HG03439 (cell line): ENCODE results near the gene KLF7.

ENCODE experiments used
- ATAC-seq: cut with Tn5 transposase; IDR thresholded peaks from one replicate; pipeline ENCODE4 v1.9.1; 2021; ENCODE audit warnings: mild to moderate bottlenecking, moderate library complexity; ENCODE audit not compliant: unreplicated experiment

The KLF7 gene

GRCh38 chr2:207129821-207130220 lies 35.9 kb downstream of the KLF7 start:
- no peak for ATAC-seq

- no peak for ATAC-seq
These were observed 36.9 kb downstream of the KLF7 start for GRCh38 chr2:207128867-207129266.

- ATAC-seq = no peak
These were observed 38.9 kb downstream of the KLF7 start for GRCh38 chr2:207126724-207127308.

- ATAC-seq = no peak
These were observed 41.9 kb downstream of the KLF7 start for GRCh38 chr2:207123776-207124391.

GRCh38 chr2:207123335-207123744 lies 42.4 kb downstream of the KLF7 start:
- ATAC-seq = no peak

GRCh38 chr2:207122651-207123334 lies 43.0 kb downstream of the KLF7 start:
- no peak for ATAC-seq

- ATAC-seq = no peak
These were observed 44.0 kb downstream of the KLF7 start for GRCh38 chr2:207121784-207122183.

- ATAC-seq = no peak
These were observed 46.7 kb downstream of the KLF7 start for GRCh38 chr2:207119048-207119447.

- no peak for ATAC-seq
These were observed 48.1 kb downstream of the KLF7 start for GRCh38 chr2:207117668-207118067.

GRCh38 chr2:207115715-207116364 lies 49.9 kb downstream of the KLF7 start:
- ATAC-seq = no peak

- no peak for ATAC-seq
These were observed 52.3 kb downstream of the KLF7 start for GRCh38 chr2:207113414-207113813.

GRCh38 chr2:207112785-207113184 lies 53.0 kb downstream of the KLF7 start:
- ATAC-seq = no peak

- ATAC-seq = no peak
These were observed 53.4 kb downstream of the KLF7 start for GRCh38 chr2:207112383-207112782.

- ATAC-seq = no peak
These were observed 54.0 kb downstream of the KLF7 start for GRCh38 chr2:207111757-207112156.

GRCh38 chr2:207110715-207111114 lies 55.0 kb downstream of the KLF7 start:
- ATAC-seq = no peak

GRCh38 chr2:207110310-207110709 lies 55.4 kb downstream of the KLF7 start:
- no peak for ATAC-seq

- no peak for ATAC-seq
These were observed 56.0 kb downstream of the KLF7 start for GRCh38 chr2:207109768-207110167.

- ATAC-seq = no peak
These were observed 57.3 kb downstream of the KLF7 start for GRCh38 chr2:207108440-207108839.

GRCh38 chr2:207107551-207107950 lies 58.2 kb downstream of the KLF7 start:
- ATAC-seq = no peak

GRCh38 chr2:207107131-207107530 lies 58.6 kb downstream of the KLF7 start:
- no peak for ATAC-seq

- ATAC-seq = no peak
These were observed 62.6 kb downstream of the KLF7 start for GRCh38 chr2:207103132-207103531.

GRCh38 chr2:207101984-207102383 lies 63.8 kb downstream of the KLF7 start:
- ATAC-seq = no peak
